GM04503 (cell line): ENCODE data around the gene PLCL1.
A peak's percentile ranks its signal among the peaks of the same experiment; 100 is the strongest.

Experiments
- DNase-seq: peaks from one replicate; pipeline ENCODE4 v3.0.0-alpha.2; 2012; ENCODE audit warnings: low read depth

The PLCL1 gene

GRCh38 chr2:197804049-197804757 is at the start of gene PLCL1:
Gene PLCL1, plus strand, starts transcription at chr2:197804593.
- peak; percentile 53 for DNase-seq

- no peak for DNase-seq
Observed at GRCh38 chr2:197759013-197759412, 45.4 kb upstream of the PLCL1 start.

GRCh38 chr2:197759625-197760292 is 44.6 kb upstream of the PLCL1 start:
- no peak for DNase-seq

GRCh38 chr2:197760293-197760657 is 44.1 kb upstream of the PLCL1 start:
- no peak for DNase-seq

GRCh38 chr2:197777823-197778407 is 26.5 kb upstream of the PLCL1 start:
- peak; percentile 8 for DNase-seq

- DNase-seq: no peak
Observed at GRCh38 chr2:197779261-197779660, 25.1 kb upstream of the PLCL1 start.

- no peak for DNase-seq
Observed at GRCh38 chr2:197782126-197782525, 22.3 kb upstream of the PLCL1 start.

GRCh38 chr2:197784956-197785941 is 19.1 kb upstream of the PLCL1 start, which contains the start of gene BOLL:
Gene BOLL, minus strand, starts transcription at chr2:197785319. Its CDS starts 3,469 bp downstream, at chr2:197781850.
- DNase-seq: no peak

- no peak for DNase-seq
Observed at GRCh38 chr2:197786010-197786877, 18.1 kb upstream of the PLCL1 start.

- no peak for DNase-seq
Observed at GRCh38 chr2:197793456-197793855, 10.9 kb upstream of the PLCL1 start.

GRCh38 chr2:197795277-197795676 is 9.1 kb upstream of the PLCL1 start:
- no peak for DNase-seq

GRCh38 chr2:197798187-197798586 is 6.2 kb upstream of the PLCL1 start:
- no peak for DNase-seq

- no peak for DNase-seq
Observed at GRCh38 chr2:197799068-197799467, 5.3 kb upstream of the PLCL1 start.

- no peak for DNase-seq
Observed at GRCh38 chr2:197800091-197800490, 4.3 kb upstream of the PLCL1 start.

GRCh38 chr2:197801033-197801432 is 3.4 kb upstream of the PLCL1 start:
- DNase-seq: no peak

- no peak for DNase-seq
Observed at GRCh38 chr2:197803033-197803444, 1.4 kb upstream of the PLCL1 start.

- no peak for DNase-seq
Observed at GRCh38 chr2:197804758-197805714, 643 bp downstream of the PLCL1 start.

- no peak for DNase-seq
Observed at GRCh38 chr2:197805715-197806633, 1.6 kb downstream of the PLCL1 start.

- DNase-seq: no peak
Observed at GRCh38 chr2:197809064-197809463, 4.7 kb downstream of the PLCL1 start.
